Common myeloid progenitor, CD34-positive (primary cell): ENCODE results near the gene ARHGEF5.
"Not testable (repeated sequence)": the region's sequence is repeated elsewhere in the genome, so short reads cannot be mapped to it uniquely, and the experiment has no call there.

Experiments
- CTCF ChIA-PET: fragments of 350-600 bp; sonication (Branson Sonifier 250); formaldehyde crosslinking; loops from one replicate; lab custom pipeline; 2021; ENCODE audit warnings: antibody characterized with exemption; lab: Charles Lee
- POLR2A ChIA-PET: fragments of 350-600 bp; sonication (Branson Sonifier 250); formaldehyde crosslinking; loops from one replicate; lab custom pipeline; 2021; ENCODE audit warnings: antibody characterized with exemption; lab: Charles Lee
- DNase-seq, 3 donors: peaks; one replicate each; pipeline versions ENCODE4 v3.0.0 to v3.0.0-alpha.2; 2013
- H3K27ac ChIP-seq, 2 experiments: 1 replicate in 1 of 2; 2 replicates in 1 of 2; pipeline ENCODE4 v1.7.0; 2013; ENCODE audit warnings: inconsistent platforms in 2 of 2, low read length in 2 of 2, mild to moderate bottlenecking in 2 of 2, low read depth in 1 of 2, moderate library complexity in 1 of 2; ENCODE audit not compliant: severe bottlenecking in 2 of 2, insufficient read depth in 1 of 2, poor library complexity in 1 of 2
- H3K27me3 ChIP-seq, 5 experiments: replicated peaks in 2 of 5; 1 replicate in 3 of 5; 2 replicates in 2 of 5; pipeline versions ENCODE4 v1.6.1 to v1.7.0; 2013; ENCODE audit warnings: low read length in 4 of 5, mild to moderate bottlenecking in 2 of 5, moderate library complexity in 2 of 5, inconsistent platforms in 1 of 5; ENCODE audit not compliant: insufficient read depth in 5 of 5, control insufficient read depth in 4 of 5
- H3K36me3 ChIP-seq, 4 experiments: 1 replicate in 2 of 4; 2 replicates in 2 of 4; pipeline versions ENCODE4 v1.6.1 to v1.7.0; 2013; ENCODE audit warnings: low read length in 3 of 4, control low read depth in 1 of 4, mild to moderate bottlenecking in 1 of 4; ENCODE audit not compliant: control insufficient read depth in 4 of 4, insufficient read depth in 4 of 4
- H3K4me1 ChIP-seq, 4 experiments: 1 replicate in 3 of 4; 2 replicates in 1 of 4; pipeline versions ENCODE4 v1.6.1 to v1.7.1; 2013; ENCODE audit warnings: low read length in 3 of 4, mild to moderate bottlenecking in 3 of 4, control low read depth in 1 of 4, inconsistent platforms in 1 of 4, moderate library complexity in 1 of 4; ENCODE audit not compliant: control insufficient read depth in 4 of 4, insufficient read depth in 4 of 4; ENCODE audit errors: control extremely low read depth in 1 of 4
- H3K4me3 ChIP-seq, 7 experiments: 1 replicate in 4 of 7; 2 replicates in 3 of 7; pipeline versions ENCODE4 v1.5.1 to v1.7.0; 2013; ENCODE audit warnings: mild to moderate bottlenecking in 7 of 7, low read length in 6 of 7, moderate library complexity in 6 of 7, inconsistent platforms in 2 of 7, low read depth in 2 of 7, control low read depth in 1 of 7; ENCODE audit not compliant: insufficient read depth in 4 of 7, control insufficient read depth in 1 of 7; ENCODE audit errors: extremely low read depth in 1 of 7
- H3K9me3 ChIP-seq, 5 experiments: 1 replicate in 4 of 5; 2 replicates in 1 of 5; pipeline versions ENCODE4 v1.6.1 to v1.7.1; 2013; ENCODE audit warnings: low read length in 4 of 5, mild to moderate bottlenecking in 2 of 5, inconsistent platforms in 1 of 5, low read depth in 1 of 5, moderate library complexity in 1 of 5; ENCODE audit not compliant: control insufficient read depth in 4 of 5, insufficient read depth in 2 of 5; ENCODE audit errors: control extremely low read depth in 1 of 5
- WGBS: methylation state at CpG from one replicate; pipeline ENCODE4 v1.1.5; 2013; ENCODE audit not compliant: insufficient coverage; 5-methylcytosine and 5-hydroxymethylcytosine counted together

The ARHGEF5 gene

DNA sequence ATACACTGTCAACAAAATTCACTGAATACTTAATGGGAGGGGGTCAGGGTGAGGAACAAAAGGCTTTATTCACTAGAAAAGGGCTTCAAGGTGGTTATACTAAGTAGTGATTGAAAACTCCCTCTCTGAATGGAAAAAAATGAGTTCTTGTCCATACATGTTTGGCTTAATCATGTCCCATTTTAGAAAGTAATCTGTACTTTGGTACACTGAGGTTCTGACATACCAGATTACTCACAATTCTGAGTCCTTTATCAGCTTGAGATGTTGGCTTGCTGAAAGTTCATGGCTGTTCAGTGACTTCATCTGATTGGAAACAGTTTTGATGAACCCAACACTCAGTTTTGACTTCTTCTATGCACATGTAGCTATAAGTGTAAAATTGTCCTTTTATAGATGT, 61.1 kb downstream of the ARHGEF5 start:
- CTCF ChIA-PET: interaction anchor here (0.9 kb wide), 1 partner anchor 25 kb away, joined by 3 read pairs; no protein-coding TSS in a partner anchor
- POLR2A ChIA-PET: no interaction called here
- no peak for DNase-seq

DNA sequence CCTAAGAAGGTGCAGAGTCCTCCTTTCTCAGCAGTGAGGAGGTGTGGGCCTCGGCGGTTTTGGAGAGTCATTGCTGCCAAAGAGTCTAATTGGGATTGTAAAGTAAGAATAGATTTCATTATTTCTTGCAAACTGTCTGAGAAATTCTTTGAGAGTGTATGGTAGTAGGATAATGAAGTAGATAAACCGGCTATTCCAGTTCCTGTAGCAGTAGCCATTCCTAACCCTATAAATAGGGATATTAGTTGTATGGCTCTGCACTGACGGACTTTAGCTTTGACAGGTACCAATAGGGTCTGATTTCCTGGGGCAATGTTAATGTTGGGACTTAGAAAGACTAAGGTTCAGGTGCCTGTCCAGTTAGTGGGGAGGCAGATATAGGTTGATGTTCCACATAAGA, 63.7 kb downstream of the ARHGEF5 start:
- POLR2A ChIA-PET, H3K36me3 ChIP-seq, H3K4me3 ChIP-seq, CTCF ChIA-PET, H3K27me3 ChIP-seq, H3K4me1 ChIP-seq, H3K9me3 ChIP-seq, DNase-seq, H3K27ac ChIP-seq: not testable (repeated sequence)
- 92% methylated on average over 2 of the region's 4 CpGs for WGBS

More for the DNA sequence above, 61.1 kb downstream of the ARHGEF5 start:
- Histone ChIP-seq H3K4me1 (no peaks in the 10 kb centered on the region), H3K9me3 (peaks cover 0 to 4% (median 0%) of the 10 kb centered on the region in 5 experiments), H3K27ac (no peak overlapping the region), H3K36me3 (no peaks in the 10 kb centered on the region), H3K4me3 (no peak overlapping the region), H3K27me3 (no peaks in the 10 kb centered on the region)

DNA sequence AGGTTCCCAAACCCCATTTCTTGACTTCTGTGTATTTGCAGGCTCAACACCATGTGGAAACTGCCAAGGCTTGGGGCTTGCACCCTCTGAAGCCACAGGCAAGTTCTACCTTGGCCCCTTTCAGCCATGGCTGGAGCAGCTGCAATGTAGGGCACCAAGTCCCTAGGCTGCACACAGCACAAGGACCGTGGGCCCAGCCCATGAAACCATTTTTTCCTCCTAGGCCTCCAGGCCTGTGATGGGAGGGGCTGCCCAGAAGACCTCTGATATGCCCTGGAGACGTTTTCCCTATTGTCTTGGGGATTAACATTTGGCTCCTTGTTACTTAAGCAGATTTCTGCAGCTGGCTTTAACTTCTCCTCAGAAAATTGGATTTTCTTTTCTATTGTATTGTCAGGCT, 72.3 kb downstream of the ARHGEF5 start:
- DNase-seq, H3K27me3 ChIP-seq, H3K4me1 ChIP-seq, H3K4me3 ChIP-seq, POLR2A ChIA-PET, CTCF ChIA-PET, H3K27ac ChIP-seq, H3K36me3 ChIP-seq: not testable (repeated sequence)
- H3K9me3 ChIP-seq: peaks cover 0 to 11% (median 7%) of the 10 kb centered on the region in 5 experiments
- 62% methylated on average over 2 of the region's 2 CpGs for WGBS

DNA sequence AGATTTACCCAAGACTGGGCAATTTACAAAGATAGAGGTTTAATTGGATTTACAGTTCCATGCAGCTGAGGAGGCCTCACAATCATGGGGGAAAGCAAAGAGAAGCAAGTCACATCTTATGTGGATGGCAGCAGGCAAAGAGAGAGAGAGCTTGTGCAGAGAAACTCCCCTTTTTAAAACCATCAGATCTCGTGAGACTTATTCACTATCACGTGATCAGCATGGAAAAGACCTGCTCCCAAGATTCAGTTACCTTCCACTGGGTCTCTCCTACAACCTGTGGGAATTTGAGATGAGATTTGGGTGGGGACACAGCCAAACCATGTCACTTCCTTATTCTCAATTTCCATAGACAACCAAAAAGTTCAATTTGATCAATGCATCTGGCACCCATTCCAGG, 73.2 kb downstream of the ARHGEF5 start:
- POLR2A ChIA-PET: no interaction called here
- peaks cover 0 to 11% (median 7%) of the 10 kb centered on the region in 5 experiments for H3K9me3 ChIP-seq
- H3K36me3 ChIP-seq: no peaks in the 10 kb centered on the region
- WGBS: 100% methylated on average over 2 of the region's 2 CpGs
- H3K4me1 ChIP-seq: no peaks in the 10 kb centered on the region
- no peak for DNase-seq
- no peaks in the 10 kb centered on the region for H3K27me3 ChIP-seq
- no peak overlapping the region for H3K4me3 ChIP-seq
- H3K27ac ChIP-seq: no peak overlapping the region
- CTCF ChIA-PET: interaction anchor here (0.9 to 1.1 kb wide), 2 partner anchors 9 to 10 kb away, joined by 3 read pairs; no protein-coding TSS in a partner anchor
